ENCODE results near the gene EFCAB8.

The EFCAB8 gene

GRCh38 chr20:32924781-32925180 lies 66.1 kb downstream of the EFCAB8 start:
- H3K4me3 ChIP-seq (ENCODE audit: low read depth, low read length): no peak overlapping the region
- DNase-seq (ENCODE audit: low read depth): no peak
- no peak for TF ChIP-seq CTCF (IDR thresholded peaks at IDR 0.05; ENCODE audit: control insufficient read depth, extremely low read depth, insufficient read depth)

- TF ChIP-seq CTCF (IDR thresholded peaks at IDR 0.05; ENCODE audit: control insufficient read depth, extremely low read depth, insufficient read depth): no peak
- no peak overlapping the region for H3K4me3 ChIP-seq (ENCODE audit: low read depth, low read length)
- DNase-seq (ENCODE audit: low read depth): no peak
Measured at GRCh38 chr20:32925481-32926196, 66.9 kb downstream of the EFCAB8 start.

GRCh38 chr20:32929162-32929561 lies 70.4 kb downstream of the EFCAB8 start:
- H3K4me3 ChIP-seq (ENCODE audit: low read depth, low read length): no peak overlapping the region
- DNase-seq (ENCODE audit: low read depth): no peak
- TF ChIP-seq CTCF (IDR thresholded peaks at IDR 0.05; ENCODE audit: control insufficient read depth, extremely low read depth, insufficient read depth): no peak

GRCh38 chr20:32930181-32930580 lies 71.5 kb downstream of the EFCAB8 start:
- TF ChIP-seq CTCF (IDR thresholded peaks at IDR 0.05; ENCODE audit: control insufficient read depth, extremely low read depth, insufficient read depth): no peak
- H3K4me3 ChIP-seq (ENCODE audit: low read depth, low read length): no peak overlapping the region
- DNase-seq (ENCODE audit: low read depth): no peak

- H3K4me3 ChIP-seq (ENCODE audit: low read depth, low read length): no peak overlapping the region
- TF ChIP-seq CTCF (IDR thresholded peaks at IDR 0.05; ENCODE audit: control insufficient read depth, extremely low read depth, insufficient read depth): no peak
- no peak for DNase-seq (ENCODE audit: low read depth)
Measured at GRCh38 chr20:32930701-32931100, 72.0 kb downstream of the EFCAB8 start.

- no peak for DNase-seq (ENCODE audit: low read depth)
- no peak for TF ChIP-seq CTCF (IDR thresholded peaks at IDR 0.05; ENCODE audit: control insufficient read depth, extremely low read depth, insufficient read depth)
- no peak overlapping the region for H3K4me3 ChIP-seq (ENCODE audit: low read depth, low read length)
Measured at GRCh38 chr20:32934580-32934979, 75.9 kb downstream of the EFCAB8 start.

All from LNCaP clone FGC (cell line).